Measurements from ENCODE around the gene MMP23B.
A peak's percentile ranks its signal among the peaks of the same experiment; 100 is the strongest.
"Not testable (repeated sequence)": the region's sequence is repeated elsewhere in the genome, so short reads cannot be mapped to it uniquely, and the experiment has no call there.

Gene MMP23B

DNA sequence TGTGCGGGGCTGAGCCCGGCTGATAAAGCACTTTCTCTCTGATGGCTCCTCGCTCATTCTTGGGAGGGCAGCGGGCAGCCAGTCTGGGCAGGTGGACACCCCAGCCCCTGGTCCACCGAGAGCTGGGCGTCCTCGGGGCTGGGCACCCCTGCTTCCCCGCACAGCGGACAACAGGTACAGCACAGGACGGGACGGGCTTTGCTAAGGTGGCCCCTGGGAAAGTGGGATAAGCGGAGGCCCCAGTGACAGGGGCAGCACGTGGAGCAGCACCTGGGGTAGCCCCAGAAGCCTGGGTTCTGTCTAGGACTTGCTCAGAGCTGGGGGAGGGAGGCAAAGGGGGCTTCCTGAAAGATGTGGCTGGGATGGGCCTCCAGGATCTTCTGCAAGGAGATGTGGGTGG lies 2.6 kb downstream of the MMP23B start:
- DNase-seq, result not testable (repeated sequence)

DNA sequence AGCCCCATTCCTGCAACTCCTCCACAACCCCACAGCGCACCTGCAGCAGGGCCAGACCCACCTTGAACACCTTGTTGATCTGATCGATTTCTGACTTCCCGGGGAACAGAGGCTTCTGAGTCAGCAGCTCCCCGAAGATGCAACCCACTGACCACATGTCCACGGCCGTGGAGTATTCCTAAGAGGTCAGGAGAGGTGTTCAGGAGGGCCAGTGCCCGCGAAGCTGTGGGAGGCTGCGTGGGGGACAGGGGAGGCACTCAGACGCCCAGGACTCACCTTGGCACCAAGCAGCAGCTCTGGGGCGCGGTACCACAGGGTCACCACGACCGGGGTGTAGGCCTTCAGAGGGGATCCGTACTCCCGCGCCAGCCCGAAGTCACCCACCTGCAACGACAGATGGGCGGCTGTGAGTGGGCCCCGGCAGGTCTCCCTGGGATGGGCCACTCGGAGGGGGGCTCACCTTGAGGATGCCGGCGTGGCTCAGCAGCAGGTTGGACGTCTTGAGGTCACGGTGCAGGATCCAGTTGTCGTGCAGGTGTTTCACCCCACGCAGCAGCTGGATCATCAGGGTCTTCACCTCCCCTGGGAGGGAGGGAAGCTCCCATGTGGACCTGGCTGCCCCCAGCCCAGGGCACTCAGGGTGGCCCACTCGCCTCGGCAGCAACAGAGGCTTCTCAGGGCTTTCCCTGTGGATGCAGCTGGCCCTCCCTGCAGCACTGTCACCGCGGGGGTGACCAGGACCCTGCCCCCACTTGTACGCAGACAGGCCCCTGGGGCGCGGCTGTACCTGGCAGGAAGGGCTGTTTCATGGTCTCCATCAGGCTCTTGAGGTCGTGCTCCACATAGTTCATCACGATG lies 4.9 kb downstream of the MMP23B start:
- DNase-seq, result not testable (repeated sequence)

DNA sequence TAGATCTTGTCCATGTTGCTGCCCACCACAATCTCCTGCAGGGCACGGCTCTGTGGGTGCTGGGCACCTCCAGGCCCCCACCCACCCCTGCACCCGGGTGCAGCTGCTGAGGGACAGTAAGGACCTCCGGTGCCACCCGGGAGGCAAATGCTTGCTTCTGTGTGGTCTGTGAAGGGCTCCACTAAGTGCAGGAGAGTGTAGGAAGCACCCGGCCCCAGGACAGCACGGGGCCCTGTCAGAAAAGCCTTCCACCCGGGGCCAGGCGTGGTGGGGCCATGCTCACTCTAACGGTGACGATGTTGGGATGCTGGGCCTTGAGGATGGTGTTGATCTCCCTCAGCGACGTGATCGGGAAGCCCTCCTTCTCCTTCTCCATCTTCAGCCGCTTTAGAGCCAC lies 5.5 kb downstream of the MMP23B start:
- DNase-seq, result not testable (repeated sequence)

DNA sequence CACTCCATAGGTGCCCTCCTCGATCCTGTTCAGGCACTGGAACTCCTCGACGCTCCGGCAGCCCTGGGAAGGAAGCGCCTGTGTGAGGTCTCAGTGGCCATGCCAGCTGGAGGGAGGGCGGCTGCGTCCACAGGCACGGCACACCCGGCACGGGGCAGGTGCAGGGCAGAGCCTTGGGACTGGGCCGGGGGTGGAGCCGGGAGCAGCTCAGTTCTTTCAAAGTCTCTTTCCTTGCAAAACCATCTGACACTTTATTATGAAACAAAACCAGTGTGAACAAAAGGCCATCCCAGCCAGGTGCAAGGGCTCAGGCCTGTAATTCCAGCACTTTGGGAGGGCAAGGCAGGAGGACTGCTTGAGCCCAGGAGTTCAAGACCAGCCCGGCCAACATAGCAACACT lies 6.6 kb downstream of the MMP23B start:
- DNase-seq, result not testable (repeated sequence)

DNA sequence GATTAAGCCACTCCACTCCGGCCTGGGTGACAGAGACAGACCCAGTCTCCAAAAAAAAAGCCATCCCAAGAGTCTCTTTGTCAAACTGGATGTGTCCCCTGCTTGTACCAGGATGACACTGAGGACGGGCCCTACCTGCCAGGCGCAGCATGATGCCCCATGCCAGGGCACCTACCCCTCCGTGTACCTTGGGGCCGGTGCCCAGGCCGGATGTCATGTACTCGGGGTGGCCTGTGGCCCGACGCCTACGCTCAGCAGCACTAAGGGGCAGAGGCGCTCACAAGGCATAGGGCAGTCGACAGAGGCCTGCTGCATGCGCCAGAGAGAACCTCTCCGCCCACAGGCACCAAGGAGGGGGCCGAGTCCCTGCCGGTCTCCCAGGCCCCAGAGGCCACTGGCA lies 7.4 kb downstream of the MMP23B start:
- DNase-seq, result not testable (repeated sequence)

DNA sequence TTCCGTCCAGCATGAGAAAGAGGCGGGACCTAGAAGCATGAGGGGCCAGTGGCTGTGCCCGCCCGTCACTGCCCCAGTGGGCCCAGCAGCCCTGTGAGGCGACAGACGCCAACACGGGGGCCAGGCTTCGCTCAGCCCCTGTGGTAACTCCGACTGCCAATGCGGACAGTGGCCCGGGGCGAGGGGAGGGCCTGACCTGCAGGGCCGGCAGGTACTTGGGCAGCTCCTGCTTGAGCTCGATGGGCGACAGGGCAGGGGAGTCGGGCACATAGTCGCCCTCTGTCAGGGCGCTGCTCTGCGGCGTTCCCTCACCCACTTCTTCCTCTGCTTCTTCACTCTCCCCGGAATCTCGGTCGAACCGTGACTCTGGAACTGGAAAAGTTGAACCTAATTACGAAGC lies 8.1 kb downstream of the MMP23B start:
- DNase-seq, result not testable (repeated sequence)

DNA sequence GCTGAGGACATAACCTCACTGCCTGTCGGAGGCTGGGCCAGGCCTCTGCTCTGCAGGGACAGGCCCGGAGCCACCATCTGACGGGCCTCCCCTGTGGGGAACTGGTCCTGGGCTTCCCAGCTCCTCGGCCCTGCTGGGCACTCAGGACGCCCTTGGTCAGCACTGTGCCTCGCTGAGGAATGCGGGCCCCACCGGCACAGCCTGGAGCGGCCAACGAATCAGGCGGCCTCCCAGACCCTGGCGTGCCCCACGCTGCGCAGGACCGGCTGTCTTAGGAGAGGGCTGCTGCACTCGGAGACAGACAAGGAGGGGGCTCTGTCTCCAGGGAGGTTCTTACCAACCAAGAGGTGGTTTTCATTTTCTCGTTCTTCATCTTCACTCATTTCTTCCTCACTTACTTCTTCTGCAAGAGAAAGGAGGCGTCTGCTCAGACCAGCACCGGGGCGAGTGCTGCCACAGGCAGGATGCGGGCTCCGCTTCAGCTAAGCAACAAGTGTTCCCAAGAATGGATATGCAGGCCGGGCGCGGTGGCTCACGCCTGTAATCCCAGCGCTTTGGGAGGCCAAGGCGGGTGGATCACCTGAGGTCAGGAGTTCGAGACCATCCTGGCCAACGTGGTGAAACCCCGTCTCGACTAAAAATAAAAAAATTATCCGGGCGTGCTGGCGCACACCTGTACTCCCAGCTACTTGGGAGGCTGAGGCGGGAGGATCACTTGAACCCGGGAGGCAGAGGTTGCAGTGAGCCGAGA lies 8.9 kb downstream of the MMP23B start:
- not testable (repeated sequence) for DNase-seq

DNA sequence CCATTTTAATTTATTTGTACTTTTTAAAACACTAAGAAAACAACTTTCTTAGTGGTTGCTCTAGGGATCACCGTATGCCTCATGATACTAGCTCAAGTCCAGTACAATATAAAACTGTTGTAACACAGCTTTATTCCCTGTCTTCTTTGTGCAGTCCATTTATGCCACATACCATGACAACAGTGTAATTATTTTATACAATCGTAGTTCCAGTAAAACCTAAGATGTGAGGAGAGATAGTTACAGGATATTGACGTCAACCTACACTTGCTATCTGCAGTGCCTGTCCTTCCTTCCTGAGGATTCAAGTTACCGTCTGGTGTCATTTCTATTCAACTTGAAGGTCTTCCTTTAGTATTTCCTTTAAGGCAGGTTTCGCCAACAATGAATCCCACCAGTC lies 14.4 kb downstream of the MMP23B start:
- not testable (repeated sequence) for DNase-seq

DNA sequence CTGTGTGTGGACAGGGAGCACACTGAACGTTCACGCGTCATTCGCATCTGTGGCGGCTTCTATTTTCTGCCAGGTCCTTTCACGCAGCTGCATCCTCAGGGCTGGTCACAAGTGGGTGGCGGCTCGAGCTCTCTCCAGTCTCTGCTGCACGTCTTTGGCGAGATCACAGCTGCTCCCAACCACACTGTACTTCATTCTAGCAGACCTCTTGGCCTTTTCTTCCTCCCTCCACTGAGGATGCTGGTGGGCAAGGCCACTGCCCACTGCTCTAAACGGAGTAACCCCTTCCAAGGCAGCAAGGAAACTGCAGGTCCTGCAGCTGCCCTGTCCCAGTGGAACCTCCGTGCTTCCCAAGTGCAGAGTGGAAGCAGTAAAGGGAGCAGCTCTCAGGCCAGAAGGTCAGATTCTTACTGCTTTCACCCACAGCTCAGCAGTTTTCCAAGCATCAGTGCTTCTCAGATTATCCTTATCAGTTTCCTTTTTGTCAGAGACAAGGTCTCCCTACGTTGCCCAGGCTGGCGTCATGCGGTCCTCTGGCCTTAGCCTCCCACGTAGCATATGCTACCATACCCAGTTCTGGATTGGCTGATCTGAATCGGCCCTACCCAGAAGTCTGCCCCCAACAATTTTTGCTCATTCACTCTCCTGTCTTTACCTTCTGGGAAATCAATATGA lies 15.7 kb downstream of the MMP23B start:
- not testable (repeated sequence) for DNase-seq

DNA sequence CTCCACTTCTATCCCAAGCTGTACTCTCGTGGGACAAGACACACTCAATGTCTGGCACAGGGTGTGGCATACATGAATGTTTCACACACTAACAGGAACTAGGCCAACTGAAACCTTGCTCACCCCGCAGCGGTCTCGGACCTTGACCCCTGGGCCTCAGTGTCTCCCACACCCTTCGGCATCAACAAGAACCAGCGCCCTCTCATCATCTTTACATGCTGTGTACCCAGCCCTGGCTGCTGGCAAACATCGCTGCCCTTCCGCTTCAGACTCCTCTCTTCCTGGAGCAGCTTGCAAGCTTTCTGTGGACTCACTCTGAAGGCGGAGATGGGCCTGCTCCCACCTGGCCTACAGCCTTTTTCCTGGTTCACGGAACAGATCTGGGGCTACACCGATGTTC lies 16.3 kb downstream of the MMP23B start:
- DNase-seq, result not testable (repeated sequence)

DNA sequence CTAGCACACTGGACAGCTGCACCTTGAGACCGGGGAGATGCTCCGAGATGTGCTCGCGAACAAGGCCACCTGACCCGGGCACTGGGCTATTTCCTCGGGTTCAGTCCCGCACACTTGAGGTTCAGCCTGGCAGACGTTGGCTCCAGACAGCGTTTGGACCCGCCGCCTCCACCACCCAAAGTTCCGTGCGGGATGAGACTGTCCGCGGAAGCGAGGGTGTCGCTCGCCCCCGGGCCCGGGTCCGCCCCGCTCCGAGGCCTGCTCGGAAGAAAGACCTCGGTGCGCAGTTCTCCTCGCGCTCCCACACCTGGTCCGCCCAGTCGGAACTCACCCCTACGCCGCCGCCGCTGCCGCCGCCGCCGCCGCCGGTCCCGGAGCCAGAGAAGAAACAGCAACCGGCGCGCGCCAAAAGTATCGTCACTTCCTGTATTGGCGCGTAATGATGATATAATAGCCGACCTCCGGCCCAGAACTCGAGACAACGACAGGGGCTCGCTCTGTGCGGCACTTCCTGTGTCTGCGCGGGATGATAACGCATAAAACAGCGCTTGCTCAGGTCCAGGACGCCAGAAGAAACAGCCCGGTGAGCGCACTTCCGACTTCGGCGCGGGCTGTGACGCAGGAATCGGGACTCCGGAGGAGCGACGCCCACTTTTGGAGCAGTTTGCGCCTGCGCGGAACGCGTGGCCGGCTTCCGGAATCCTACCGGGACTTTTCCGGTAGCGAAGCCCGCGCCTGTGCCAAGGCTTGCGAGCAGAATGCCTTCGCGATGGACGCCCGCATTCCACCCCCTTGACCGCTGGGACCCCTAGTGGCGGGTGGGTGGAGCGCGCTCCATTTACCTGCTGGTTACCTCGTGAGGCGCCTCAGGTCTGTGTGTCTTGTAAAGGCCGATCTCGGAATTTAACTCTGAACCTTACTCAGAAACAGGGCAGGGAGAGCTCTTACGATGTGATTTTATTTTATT lies 26.9 kb downstream of the MMP23B start, which contains the start of gene CDK11B:
Gene CDK11B, minus strand, starts transcription at position 422 of the 967 bp plus-strand sequence. CDS start 1,519 bp downstream, outside the sequence.
- DNase-seq, result peak; percentile 98 to 99

DNA sequence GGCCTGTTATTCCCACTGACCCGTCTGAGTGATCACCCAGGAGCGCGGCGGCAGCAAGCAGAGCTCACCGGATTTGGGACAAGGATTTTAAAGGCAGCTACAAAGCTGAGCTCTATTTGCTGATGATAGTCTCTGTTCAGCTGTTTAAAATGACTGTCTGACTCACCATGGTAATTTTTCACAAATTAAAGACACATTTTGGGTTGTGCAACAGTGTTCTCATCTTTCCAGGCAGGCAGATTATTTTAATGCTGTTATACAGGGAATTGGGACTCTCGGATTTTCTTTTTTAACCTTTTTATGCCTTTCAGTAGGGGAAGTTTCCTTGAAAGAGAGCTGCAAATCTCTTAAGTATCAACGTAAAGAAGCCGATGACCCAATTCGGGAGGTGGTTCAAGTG lies 30.4 kb downstream of the MMP23B start:
- DNase-seq, result not testable (repeated sequence)

DNA sequence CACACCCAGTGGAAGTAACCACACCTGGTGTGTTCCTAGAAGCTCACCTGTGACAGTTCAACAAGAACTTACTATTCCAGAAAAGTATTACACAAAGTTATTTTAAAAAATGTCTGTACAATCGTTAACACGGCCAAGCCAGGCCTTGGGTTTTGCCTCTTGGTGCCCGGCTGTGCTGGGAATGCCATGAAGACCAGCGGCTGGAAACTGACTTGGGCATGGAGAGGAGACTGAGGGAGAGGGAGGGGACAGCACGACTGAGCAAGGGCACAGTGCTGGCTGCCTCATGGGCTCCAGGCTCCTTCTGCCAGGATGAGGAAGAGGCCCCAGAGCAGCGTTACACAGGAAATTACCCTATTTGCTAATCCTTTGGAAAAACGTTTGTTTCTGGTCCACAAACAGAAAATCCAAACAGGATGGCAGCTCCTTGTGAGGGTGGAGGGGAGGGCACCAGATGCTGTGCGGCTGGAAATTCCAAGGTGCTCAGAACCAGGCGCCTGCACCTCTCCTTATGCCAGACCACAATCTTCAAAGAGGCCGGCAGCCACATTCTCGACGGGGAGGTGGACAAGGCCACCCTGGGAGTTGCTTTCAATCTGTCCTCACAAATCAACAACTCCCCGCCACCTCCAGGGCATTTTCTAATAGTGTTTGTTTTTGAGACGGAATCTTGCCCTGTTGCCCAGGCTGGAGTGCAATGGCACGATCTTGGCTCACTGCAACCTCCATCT lies 31.0 kb downstream of the MMP23B start:
- not testable (repeated sequence) for DNase-seq

DNA sequence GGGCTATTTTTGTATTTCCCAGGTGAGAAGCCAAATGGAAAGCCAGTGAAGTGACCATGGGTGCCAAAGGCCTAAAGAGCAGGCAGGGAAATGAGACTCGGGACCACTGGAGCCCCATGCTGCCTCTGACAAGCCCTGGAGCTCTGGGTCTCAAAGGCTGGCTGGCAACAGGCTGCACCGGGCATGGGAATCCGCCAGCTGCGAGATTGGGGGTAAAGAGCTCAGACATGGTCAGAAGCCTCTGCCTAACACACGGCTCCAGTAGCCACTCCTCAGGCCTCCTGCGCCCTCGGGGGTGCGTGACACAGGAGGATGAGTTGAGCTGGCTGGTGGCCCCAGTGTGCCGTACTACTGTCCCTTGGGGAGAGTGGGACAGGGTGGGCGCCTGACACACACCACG lies 32.3 kb downstream of the MMP23B start:
- DNase-seq, result not testable (repeated sequence)

DNA sequence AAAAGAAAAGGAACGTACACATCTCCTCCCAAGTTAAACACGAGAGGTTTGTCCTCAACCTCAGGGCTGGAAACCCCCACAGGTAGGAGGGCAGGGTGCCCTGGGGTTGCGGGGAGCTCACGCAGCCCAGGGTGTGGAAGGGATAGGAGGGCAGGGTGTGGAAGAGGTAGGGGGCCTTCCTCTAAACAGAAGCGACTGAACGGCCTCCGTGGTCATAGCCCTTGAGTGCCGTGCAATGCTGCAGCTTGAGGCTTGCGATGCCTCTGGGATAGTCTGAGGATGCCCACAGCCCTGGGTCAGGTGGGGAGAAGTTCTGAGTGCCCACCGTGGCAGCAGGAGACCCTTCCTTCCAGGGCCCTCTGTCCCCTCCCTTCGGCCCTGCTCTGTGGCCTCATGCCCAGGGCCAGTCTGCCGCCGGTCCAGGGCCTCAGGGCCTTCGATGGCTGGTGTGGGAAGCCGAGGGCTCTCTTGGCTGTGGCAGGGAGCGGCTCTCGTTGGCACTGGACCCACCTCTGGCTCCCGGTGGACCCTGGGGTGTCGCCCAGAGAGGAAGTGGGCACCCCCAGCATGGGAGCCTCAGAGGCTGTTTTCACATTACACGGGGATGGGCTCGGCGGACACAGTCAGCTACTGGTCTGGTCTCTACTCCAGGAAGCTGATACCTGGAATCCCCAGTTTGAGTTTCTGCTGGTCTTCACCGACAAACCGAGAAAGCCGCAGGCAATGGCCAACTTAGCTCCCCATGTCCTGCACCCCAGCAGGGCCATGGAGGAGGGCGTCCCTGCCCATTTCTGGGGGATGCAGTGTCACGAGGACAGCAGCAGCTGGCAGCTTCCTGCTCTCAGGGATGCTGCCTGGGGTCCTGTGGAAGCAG lies 33.2 kb downstream of the MMP23B start:
- DNase-seq, result no peak

DNA sequence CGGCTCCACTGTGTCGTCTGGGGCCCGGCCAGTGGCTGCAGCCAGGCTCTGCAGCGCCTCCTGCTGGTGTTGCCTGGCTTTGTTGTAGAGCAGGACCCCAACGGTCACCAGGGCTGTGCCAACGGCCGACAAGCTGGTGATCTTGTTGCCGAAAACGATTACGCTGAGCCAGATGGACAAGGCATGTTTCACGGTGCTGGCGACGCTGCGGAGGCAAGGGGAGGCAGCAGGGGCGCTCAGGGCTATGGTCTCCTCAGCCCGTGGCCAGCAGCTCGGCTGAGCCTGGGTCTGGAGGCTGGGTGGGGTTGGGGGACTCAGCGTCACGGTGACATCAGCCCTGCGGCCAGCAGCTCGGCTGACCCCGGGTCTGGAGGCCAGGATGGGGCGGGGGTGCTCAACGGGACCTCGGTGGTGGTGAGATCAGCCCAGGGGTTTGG lies 33.9 kb downstream of the MMP23B start:
- peak in 1 of 2 experiments; percentile 25 for DNase-seq

DNA sequence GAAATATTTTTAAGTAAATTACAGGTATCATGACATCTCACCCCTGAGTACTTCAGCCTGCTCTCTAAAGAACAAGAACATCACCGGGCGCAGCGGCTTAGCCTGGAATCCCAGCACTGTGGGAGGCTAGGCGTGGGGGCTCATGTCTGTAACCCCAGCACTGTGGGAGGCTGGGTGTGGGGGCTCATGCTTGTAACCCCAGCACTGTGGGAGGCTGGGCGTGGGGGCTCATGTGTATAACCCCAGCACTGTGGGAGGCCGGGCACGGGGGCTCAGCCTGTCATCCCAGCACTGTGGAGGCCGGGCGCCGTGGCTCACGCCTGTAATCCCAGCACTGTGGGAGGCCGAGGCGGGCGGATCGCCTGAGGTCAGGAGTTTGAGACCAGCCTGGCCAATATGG lies 34.6 kb downstream of the MMP23B start:
- no peak for DNase-seq

DNA sequence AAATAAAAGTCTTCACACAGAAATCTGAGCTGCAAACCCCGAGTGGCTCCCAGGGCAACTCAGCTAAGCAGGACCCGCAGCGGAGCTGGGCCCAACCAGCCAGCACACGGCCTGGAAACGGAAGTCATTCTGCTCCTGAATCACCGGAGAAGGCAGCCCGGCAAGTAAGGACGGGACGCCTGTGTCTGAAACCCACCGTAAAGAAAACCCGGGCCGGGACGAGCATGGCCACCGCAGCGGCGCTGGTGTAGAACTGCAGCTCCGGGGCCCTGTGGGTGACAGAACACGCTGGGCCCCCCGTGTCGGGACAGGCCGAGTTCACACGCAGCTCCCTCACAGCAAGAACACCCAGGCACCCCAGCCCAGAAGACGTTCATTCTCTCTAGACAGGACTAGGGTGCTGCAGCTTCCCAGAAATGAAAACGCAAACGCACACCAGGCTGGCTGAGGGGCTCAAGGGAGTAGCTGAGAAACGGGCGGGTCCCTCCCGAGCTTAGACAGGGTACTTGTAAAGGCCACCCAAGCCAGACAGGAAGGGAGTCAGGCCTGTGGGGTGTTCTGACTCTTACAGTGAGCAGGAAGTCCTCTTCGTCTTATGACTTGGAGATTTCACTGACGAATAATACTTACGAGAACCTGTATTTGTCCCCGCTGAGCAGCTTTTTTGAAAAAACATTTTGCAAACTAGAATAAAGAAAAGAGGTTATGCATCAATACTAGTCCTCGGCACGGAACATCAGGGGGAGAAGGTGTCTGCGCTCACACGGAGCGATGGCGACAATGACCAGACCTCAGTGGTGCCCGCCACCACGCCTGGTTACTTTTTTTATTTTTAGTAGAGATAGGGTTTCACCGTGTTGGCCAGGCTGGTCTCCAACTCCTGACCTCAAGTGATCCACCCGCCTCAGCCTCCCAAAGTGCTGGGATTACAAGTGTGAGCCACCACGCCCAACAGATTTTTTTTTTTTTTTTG lies 37.8 kb downstream of the MMP23B start:
- DNase-seq, result no peak

DNA sequence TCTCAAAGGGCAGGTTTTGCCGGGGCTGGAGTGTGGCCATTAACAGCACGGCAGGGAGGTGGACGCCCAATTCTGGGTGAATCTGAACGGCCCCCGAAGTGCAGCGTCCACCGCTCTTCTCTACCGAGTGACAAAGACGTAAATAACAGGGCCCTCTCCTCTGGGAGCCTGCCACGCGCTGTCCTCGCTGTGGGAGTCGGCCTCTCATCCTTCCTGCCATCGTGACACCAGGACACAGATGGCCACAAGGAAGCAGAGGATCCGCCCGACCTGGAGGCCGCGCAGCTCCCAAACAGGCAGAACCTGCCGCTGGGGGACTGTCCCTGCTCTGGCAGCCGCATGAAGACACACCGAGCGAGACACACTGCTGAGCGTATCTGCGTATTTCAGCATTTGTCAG lies 38.9 kb downstream of the MMP23B start:
- DNase-seq, result no peak
